Activated CD8-positive, alpha-beta T cell treated with anti-CD3 and anti-CD28 coated beads for 36 hours (primary cell): ENCODE results near the gene KIRREL3. TPM values are rescaled to one million over a fixed set of nuclear protein-coding genes. Genes with fewer than 3 reads are reported as not detected.
A peak's percentile ranks its signal among the peaks of the same experiment; 100 is the strongest.

ENCODE experiments used
- ATAC-seq: fragments of 200-7000 bp; cut with Tn5 transposase; one replicate; pipeline ENCODE4 v1.10.0; 2021; ENCODE audit warnings: mild to moderate bottlenecking, moderate library complexity
- CTCF ChIA-PET: fragments of 350-600 bp; sonication (Branson Sonifier 250); formaldehyde crosslinking; loops from one replicate; lab custom pipeline; 2021; ENCODE audit warnings: antibody characterized with exemption; lab: Charles Lee
- POLR2A ChIA-PET: fragments of 350-600 bp; sonication (Branson Sonifier 250); formaldehyde crosslinking; loops from one replicate; lab custom pipeline; 2021; ENCODE audit warnings: antibody characterized with exemption; lab: Charles Lee
- DNase-seq: peaks from one replicate; pipeline ENCODE4 v3.0.0-alpha.2; 2020
- H3K27ac Mint-ChIP-seq: one replicate; pipeline ENCODE4 v1.8.0; 2021; ENCODE audit warnings: mild to moderate bottlenecking, mixed read lengths
- H3K27me3 Mint-ChIP-seq: one replicate; pipeline ENCODE4 v1.8.0; 2021; ENCODE audit warnings: mixed read lengths
- H3K36me3 Mint-ChIP-seq: one replicate; pipeline ENCODE4 v1.8.0; 2021; ENCODE audit warnings: low read depth, mixed read lengths
- H3K4me1 Mint-ChIP-seq: one replicate; pipeline ENCODE4 v1.8.0; 2021; ENCODE audit warnings: low read depth, mixed read lengths
- H3K4me3 Mint-ChIP-seq: one replicate; pipeline ENCODE4 v1.8.0; 2021; ENCODE audit warnings: mild to moderate bottlenecking, moderate library complexity, mixed read lengths
- H3K9me3 Mint-ChIP-seq: one replicate; pipeline ENCODE4 v1.8.0; 2021; ENCODE audit warnings: mixed read lengths
- intact Hi-C: fragments of 100-400 bp; cut with micrococcal nuclease; formaldehyde crosslinking; loops from one replicate; pipeline ENCODE4 v1.10.0; 2022
- total RNA-seq, 2 experiments: library from RNA; stranded (reverse); gene quantifications; one replicate each; pipeline ENCODE4 v1.2.3, GENCODE V29; 2021
- TF ChIP-seq, protein P1 (sequence below): fragments of 200-600 bp; IDR thresholded peaks from one replicate; pipeline ENCODE4 v1.8.0; 2022; ENCODE audit warnings: antibody characterized with exemption, mild to moderate bottlenecking

KIRREL3 gene
- total RNA-seq, 2 experiments from 2014 or later, result not detected

GRCh38 chr11:127017482-127017881 is 16.9 kb upstream of the KIRREL3 start:
- no peaks in the 10 kb centered on the region for H3K4me1 Mint-ChIP-seq
- no peak overlapping the region for H3K27ac Mint-ChIP-seq
- intact Hi-C loops, result no loop called here
- H3K4me3 Mint-ChIP-seq, result no peak overlapping the region
- TF ChIP-seq, protein P1, sequence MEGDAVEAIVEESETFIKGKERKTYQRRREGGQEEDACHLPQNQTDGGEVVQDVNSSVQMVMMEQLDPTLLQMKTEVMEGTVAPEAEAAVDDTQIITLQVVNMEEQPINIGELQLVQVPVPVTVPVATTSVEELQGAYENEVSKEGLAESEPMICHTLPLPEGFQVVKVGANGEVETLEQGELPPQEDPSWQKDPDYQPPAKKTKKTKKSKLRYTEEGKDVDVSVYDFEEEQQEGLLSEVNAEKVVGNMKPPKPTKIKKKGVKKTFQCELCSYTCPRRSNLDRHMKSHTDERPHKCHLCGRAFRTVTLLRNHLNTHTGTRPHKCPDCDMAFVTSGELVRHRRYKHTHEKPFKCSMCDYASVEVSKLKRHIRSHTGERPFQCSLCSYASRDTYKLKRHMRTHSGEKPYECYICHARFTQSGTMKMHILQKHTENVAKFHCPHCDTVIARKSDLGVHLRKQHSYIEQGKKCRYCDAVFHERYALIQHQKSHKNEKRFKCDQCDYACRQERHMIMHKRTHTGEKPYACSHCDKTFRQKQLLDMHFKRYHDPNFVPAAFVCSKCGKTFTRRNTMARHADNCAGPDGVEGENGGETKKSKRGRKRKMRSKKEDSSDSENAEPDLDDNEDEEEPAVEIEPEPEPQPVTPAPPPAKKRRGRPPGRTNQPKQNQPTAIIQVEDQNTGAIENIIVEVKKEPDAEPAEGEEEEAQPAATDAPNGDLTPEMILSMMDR, result no peak
- POLR2A ChIA-PET, result no interaction called here
- CTCF ChIA-PET, result no interaction called here
- DNase-seq (no peak), ATAC-seq (no peak)
- H3K9me3 Mint-ChIP-seq, result no peaks in the 10 kb centered on the region
- no peaks in the 10 kb centered on the region for H3K36me3 Mint-ChIP-seq
- peaks cover 6% of the 10 kb centered on the region for H3K27me3 Mint-ChIP-seq

DNA sequence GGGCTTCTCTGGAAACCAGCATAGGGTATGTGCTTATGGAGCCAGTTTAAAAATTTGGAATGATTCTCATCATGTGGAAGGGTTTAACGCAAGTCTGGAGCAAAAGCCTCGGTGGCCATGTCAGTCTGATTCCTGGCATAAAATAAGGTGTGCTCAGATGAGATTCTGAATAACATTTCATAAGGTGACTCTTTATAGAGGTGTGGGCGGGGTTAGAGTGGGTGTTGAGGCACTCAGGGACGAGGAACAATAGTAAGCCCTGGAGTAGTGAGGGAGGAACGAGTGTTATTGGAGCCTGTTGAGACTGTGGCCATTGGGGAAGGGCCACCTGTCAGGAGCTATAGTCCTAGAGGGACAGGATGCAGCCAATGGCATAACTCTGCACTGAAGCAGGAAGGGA is 13.0 kb upstream of the KIRREL3 start:
- H3K27me3 Mint-ChIP-seq, result peaks cover 7% of the 10 kb centered on the region
- H3K4me1 Mint-ChIP-seq, result no peaks in the 10 kb centered on the region
- POLR2A ChIA-PET, result no interaction called here
- ATAC-seq, result no peak
- intact Hi-C loops, result no loop called here
- TF ChIP-seq, protein P1, result no peak
- CTCF ChIA-PET, result no interaction called here
- no peaks in the 10 kb centered on the region for H3K9me3 Mint-ChIP-seq
- H3K36me3 Mint-ChIP-seq, result no peaks in the 10 kb centered on the region
- DNase-seq, result no peak
- no peak overlapping the region for H3K27ac Mint-ChIP-seq
- H3K4me3 Mint-ChIP-seq, result no peak overlapping the region

DNA sequence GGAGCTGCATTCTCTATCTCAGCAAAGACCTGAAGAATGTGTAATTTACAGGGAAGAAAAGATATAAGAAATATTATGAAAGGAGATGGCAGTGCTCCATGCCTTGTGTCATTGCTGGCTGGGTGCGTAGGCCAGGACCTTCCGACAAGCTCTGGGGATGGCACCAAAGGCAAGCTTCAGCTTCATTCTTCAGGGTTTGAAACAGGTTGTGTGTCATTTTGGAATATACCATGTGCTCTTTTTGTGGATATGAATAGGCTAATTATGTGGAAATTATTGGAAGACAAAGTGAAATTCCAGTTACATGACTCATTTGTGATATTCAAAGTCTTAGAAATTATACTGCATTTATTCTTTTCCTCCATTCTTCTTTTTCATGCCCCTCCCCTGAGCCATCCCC is 5.7 kb upstream of the KIRREL3 start:
- intact Hi-C loops, result no loop called here
- H3K4me3 Mint-ChIP-seq, result no peak overlapping the region
- H3K27me3 Mint-ChIP-seq, result peaks cover 38% of the 10 kb centered on the region
- ATAC-seq (no peak), DNase-seq (no peak)
- H3K9me3 Mint-ChIP-seq, result no peaks in the 10 kb centered on the region
- POLR2A ChIA-PET, result no interaction called here
- no peaks in the 10 kb centered on the region for H3K4me1 Mint-ChIP-seq
- no peak overlapping the region for H3K27ac Mint-ChIP-seq
- CTCF ChIA-PET, result no interaction called here
- TF ChIP-seq, protein P1, result no peak
- no peaks in the 10 kb centered on the region for H3K36me3 Mint-ChIP-seq

DNA sequence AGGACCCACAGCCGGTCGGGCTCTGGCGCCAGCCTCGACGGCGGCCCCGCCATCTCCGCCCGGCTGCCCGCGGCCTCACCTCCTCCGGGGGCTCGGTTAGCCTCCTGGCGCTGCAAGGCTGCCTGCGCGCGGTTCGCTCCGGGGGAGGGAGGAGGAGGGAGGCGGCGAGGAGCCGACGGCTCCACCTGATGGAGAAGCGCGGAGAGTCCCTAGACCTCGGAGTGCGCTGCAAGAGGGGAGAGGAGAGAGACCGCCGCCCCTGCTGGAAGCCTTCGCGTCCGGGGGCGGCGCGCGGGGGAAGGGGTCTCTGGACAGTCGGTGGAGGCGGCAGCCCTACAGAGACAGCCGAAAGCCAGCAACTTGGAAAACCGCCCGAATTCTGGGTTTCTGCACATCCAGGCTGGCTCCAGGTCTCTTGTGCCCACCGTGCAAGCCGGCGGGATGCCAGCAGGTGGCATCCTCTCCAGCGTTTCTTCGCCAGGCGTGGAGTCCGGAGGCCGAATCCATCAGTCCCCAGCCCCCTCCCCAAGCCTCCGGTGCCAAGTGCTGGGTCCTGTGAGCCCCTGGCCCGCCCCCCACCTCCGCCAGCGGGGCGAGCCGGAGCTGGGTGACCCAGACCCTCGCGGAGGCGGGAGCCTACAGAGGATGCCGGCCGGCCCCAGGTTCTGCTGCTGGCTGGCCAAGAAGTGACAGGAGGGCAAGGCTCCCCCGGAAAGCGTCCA is 2.9 kb upstream of the KIRREL3 start:
- Mint-ChIP-seq H3K27me3 (peaks cover 38% of the 10 kb centered on the region), H3K4me1 (no peaks in the 10 kb centered on the region), H3K4me3 (no peak overlapping the region), H3K36me3 (no peaks in the 10 kb centered on the region), H3K27ac (no peak overlapping the region), H3K9me3 (no peaks in the 10 kb centered on the region)
- ChIA-PET POLR2A (no interaction called here), CTCF (no interaction called here)
- intact Hi-C loops, result no loop called here
- DNase-seq (peak; percentile 20), ATAC-seq (peak; percentile 55)
- TF ChIP-seq, protein P1, result no peak

GRCh38 chr11:127002669-127003259 is 2.2 kb upstream of the KIRREL3 start:
- H3K4me3 Mint-ChIP-seq, result no peak overlapping the region
- H3K27me3 Mint-ChIP-seq, result peaks cover 42% of the 10 kb centered on the region
- ATAC-seq, result no peak
- POLR2A ChIA-PET, result no interaction called here
- DNase-seq, result no peak
- TF ChIP-seq, protein P1, result no peak
- CTCF ChIA-PET, result interaction anchor here (1.2 kb wide), 1 partner anchor 12 kb away, joined by 5 read pairs; no protein-coding TSS in a partner anchor
- intact Hi-C loops, result no loop called here
- H3K27ac Mint-ChIP-seq, result no peak overlapping the region
- no peaks in the 10 kb centered on the region for H3K4me1 Mint-ChIP-seq
- no peaks in the 10 kb centered on the region for H3K36me3 Mint-ChIP-seq
- H3K9me3 Mint-ChIP-seq, result no peaks in the 10 kb centered on the region
